Colonic mucosa (tissue), 4 donors: Measurements from ENCODE around the gene CARTPT. TPM values are rescaled to one million over a fixed set of nuclear protein-coding genes. Genes with fewer than 3 reads are reported as not detected.

Experiments used
- DNase-seq: peaks from one replicate; pipeline ENCODE4 v3.0.0-alpha.2; 2020
- H3K27ac ChIP-seq: fragments of 200-600 bp; one replicate; pipeline ENCODE4 v1.8.0; 2021
- H3K27me3 ChIP-seq: fragments of 200-600 bp; one replicate; pipeline ENCODE4 v1.8.0; 2021
- H3K36me3 ChIP-seq: fragments of 200-600 bp; one replicate; pipeline ENCODE4 v1.8.0; 2021
- H3K4me1 ChIP-seq: fragments of 200-600 bp; one replicate; pipeline ENCODE4 v1.8.0; 2021; ENCODE audit warnings: mild to moderate bottlenecking
- H3K4me3 ChIP-seq: fragments of 200-600 bp; one replicate; pipeline ENCODE4 v1.8.0; 2021
- H3K9ac ChIP-seq, 2 donors: one replicate each; pipeline ENCODE4 v1.7.0; 2013; ENCODE audit warnings: control low read depth in 2 of 2, low read depth in 2 of 2, low read length in 2 of 2
- H3K9me3 ChIP-seq: fragments of 200-600 bp; one replicate; pipeline ENCODE4 v1.8.0; 2021
- intact Hi-C: fragments of 100-400 bp; cut with DNase I; formaldehyde crosslinking; loops from one replicate; pipeline ENCODE4 v1.14.1; 2022
- total RNA-seq, 2 donors: library from RNA; stranded (reverse); fragmentation: NEBNext Ultra II Directional in 1 of 2; extraction: Animal tissue kit (Norgen Biotek cat#: 25700) in 1 of 2; gene quantifications; one replicate each; pipeline ENCODE4 v1.2.1, GENCODE V29; 2021
- TF ChIP-seq, protein P1 (sequence below): fragments of 200-600 bp; IDR thresholded peaks from one replicate; pipeline ENCODE4 v1.8.0; 2022; ENCODE audit warnings: antibody characterized with exemption, mild to moderate bottlenecking
- donor health status: healthy.
- donor health status: DM: no; HTN: no; CAD: no.
- donor health status: DM: no; HTN: no; CAD: no.

The CARTPT gene
- total RNA-seq, 2 donors from 2014 or later, result 0.67 to 2.4 TPM

DNA sequence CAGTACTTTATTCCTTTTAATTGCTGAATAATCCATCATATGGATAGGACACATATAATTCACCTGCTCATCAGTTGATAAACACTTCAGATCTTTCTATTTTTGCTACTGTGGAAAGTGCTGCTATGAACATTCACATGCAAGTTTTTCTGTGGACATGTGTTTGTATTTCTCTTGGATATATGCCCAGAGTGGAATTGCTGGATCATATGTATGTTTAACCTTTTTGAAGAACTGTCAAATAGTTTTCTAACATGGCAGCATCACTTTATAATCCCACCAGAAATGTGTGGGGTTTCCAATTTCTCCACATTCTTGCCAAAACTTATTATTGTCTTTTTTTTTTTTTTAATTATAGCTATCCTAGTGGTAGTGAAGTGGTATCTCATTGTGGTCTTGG, 15.1 kb downstream of the CARTPT start:
- intact Hi-C loops, result no loop called here
- no peak overlapping the region for H3K27ac ChIP-seq
- no peak for DNase-seq
- no peaks in the 10 kb centered on the region for H3K9me3 ChIP-seq
- no peaks in the 10 kb centered on the region for H3K27me3 ChIP-seq
- no peak overlapping the region for H3K9ac ChIP-seq
- H3K36me3 ChIP-seq, result no peaks in the 10 kb centered on the region
- TF ChIP-seq, protein P1, sequence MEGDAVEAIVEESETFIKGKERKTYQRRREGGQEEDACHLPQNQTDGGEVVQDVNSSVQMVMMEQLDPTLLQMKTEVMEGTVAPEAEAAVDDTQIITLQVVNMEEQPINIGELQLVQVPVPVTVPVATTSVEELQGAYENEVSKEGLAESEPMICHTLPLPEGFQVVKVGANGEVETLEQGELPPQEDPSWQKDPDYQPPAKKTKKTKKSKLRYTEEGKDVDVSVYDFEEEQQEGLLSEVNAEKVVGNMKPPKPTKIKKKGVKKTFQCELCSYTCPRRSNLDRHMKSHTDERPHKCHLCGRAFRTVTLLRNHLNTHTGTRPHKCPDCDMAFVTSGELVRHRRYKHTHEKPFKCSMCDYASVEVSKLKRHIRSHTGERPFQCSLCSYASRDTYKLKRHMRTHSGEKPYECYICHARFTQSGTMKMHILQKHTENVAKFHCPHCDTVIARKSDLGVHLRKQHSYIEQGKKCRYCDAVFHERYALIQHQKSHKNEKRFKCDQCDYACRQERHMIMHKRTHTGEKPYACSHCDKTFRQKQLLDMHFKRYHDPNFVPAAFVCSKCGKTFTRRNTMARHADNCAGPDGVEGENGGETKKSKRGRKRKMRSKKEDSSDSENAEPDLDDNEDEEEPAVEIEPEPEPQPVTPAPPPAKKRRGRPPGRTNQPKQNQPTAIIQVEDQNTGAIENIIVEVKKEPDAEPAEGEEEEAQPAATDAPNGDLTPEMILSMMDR, result no peak
- no peaks in the 10 kb centered on the region for H3K4me1 ChIP-seq
- H3K4me3 ChIP-seq, result no peak overlapping the region

DNA sequence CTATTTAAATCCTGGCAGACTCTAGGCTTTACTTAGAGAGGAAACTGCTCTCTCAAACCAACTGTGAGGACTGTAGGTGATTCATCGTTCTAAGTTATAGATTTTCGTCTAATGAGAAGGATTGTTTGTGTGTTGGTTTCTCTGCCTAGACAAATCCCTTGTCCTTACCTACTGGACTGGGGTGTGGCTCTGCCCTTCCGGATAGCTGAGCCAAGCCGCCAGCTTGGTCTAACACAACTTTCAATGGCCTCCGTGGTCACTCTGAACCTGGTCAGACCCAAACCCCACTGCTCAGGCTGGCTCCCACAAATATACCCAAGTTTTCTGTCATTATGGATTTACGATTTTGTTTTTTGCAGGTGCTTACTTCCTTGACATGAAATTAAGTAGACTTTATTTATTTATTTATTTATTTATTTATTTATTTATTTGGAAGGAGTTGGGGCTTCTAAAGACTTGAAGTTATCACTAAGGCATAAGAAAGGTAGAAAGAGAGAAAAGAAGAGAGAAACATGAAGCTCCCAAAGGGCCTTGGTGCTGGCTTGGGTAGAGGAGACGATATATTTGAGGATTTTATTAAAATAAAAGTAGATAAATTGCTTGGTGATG, 19.0 kb downstream of the CARTPT start:
- Histone ChIP-seq H3K27ac (no peak overlapping the region), H3K9ac (no peak overlapping the region), H3K9me3 (no peaks in the 10 kb centered on the region), H3K4me1 (no peaks in the 10 kb centered on the region), H3K4me3 (no peak overlapping the region), H3K36me3 (no peaks in the 10 kb centered on the region), H3K27me3 (no peaks in the 10 kb centered on the region)
- intact Hi-C loops, result no loop called here
- TF ChIP-seq, protein P1, result no peak
- DNase-seq, result no peak

DNA sequence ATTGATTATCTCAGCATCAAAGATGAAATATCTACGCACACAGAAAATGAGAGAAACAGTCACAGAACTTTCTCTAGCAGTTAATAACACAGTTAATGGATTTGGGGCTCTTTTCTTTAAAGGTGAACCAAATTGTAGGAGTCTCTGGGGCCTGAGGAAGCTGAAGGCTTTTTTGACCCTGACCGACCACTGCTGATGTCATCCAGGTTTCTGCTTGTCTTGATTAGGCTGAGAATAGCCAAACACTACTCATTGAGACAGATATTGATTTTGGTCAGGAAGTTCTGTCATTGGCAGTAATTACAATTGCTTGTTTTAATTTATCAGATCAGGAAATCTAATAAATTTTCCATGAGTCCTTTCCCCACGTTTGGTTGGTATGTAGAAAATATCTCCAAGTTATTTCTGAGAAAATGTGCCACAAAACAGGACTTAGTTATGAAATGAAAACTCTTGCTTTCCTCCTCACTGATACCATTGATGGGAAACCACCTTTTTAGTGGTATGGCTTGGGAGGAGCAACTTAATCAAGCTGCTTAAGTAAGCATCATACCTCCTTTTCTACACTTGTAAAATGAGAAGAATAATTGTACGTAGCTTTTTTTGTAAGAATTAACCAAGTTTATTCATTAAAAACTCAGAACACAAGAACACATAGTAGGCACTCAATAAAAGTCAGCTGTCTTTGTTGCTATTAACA, 19.7 kb downstream of the CARTPT start:
- Histone ChIP-seq H3K4me3 (no peak overlapping the region), H3K9ac (no peak overlapping the region), H3K27ac (no peak overlapping the region), H3K27me3 (no peaks in the 10 kb centered on the region), H3K4me1 (no peaks in the 10 kb centered on the region), H3K9me3 (no peaks in the 10 kb centered on the region), H3K36me3 (no peaks in the 10 kb centered on the region)
- TF ChIP-seq, protein P1, result no peak
- intact Hi-C loops, result no loop called here
- DNase-seq, result no peak

DNA sequence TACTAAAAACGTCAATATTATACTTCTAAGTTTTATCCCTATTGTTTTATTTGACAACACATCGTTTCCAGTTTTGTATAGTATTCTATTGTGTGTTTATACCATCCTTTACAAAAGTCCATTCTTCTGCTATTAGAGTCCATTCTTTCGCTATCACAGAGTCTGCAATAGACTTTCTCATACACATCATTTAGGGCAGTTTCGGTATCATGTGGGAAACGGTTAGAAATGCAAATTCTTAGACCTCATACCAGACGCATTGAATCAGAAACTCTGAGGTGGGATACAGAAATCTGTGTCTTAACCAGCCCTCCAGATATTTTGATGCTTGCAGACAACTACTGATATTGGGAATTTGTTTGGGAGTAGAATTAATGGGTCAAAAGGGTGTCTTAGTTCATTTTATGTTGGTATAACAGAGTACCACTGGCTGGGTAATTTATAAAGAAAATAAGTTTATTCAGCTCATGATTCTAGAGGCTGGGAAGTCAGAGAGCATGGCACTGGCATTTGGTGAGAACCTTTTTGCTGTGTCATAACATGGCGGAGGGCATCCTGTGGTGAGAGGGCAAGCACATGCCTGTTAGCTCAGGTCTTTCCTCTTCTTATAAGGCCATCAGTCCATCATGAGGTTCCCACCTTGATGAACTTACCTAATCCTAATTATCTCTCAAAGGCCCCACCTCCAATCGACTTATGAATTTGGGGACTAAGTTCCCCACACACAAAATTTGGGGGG, 21.1 kb downstream of the CARTPT start:
- DNase-seq, result no peak
- intact Hi-C loops, result no loop called here
- H3K9me3 ChIP-seq, result no peaks in the 10 kb centered on the region
- no peak overlapping the region for H3K27ac ChIP-seq
- peaks cover 3% of the 10 kb centered on the region for H3K4me1 ChIP-seq
- TF ChIP-seq, protein P1, result no peak
- H3K36me3 ChIP-seq, result no peaks in the 10 kb centered on the region
- H3K9ac ChIP-seq, result no peak overlapping the region
- no peak overlapping the region for H3K4me3 ChIP-seq
- H3K27me3 ChIP-seq, result no peaks in the 10 kb centered on the region

DNA sequence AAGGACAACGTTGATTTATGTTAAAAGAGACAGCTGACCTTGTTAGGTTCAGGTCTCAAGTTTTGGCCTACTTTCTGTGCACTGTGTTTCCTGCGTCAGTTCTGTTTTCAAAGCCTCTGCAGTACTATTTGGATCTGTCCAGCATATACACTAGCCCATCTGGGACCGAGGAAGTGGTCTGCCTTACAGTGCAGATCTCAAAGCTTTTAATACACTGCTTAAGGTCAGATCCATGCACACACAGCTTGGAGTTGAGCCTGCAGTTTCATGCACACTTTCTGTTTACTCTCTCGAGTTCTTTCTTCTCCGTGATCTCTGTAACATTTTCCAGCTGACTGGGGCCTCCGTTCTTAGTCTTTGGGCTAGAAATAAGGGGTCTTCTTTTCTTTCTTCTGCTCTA, 24.1 kb downstream of the CARTPT start:
- no peak overlapping the region for H3K4me3 ChIP-seq
- no peaks in the 10 kb centered on the region for H3K36me3 ChIP-seq
- H3K27ac ChIP-seq, result peak overlapping the region; percentile 46
- no peaks in the 10 kb centered on the region for H3K27me3 ChIP-seq
- no peaks in the 10 kb centered on the region for H3K9me3 ChIP-seq
- H3K9ac ChIP-seq, result no peak overlapping the region
- DNase-seq, result no peak
- TF ChIP-seq, protein P1, result no peak
- peaks cover 4% of the 10 kb centered on the region for H3K4me1 ChIP-seq
- intact Hi-C loops, result no loop called here
